Liver (tissue), 9 donors: ENCODE data around the gene LRRC28. TPM values are rescaled to one million over a fixed set of nuclear protein-coding genes. Genes with fewer than 3 reads are reported as not detected.

Source experiments
- DNase-seq: peaks from one replicate; pipeline ENCODE4 v3.0.0-alpha.2; 2017; ENCODE audit warnings: low spot score
- H3K27ac ChIP-seq, 2 donors: one replicate each; pipeline ENCODE4 v1.7.0; 2013; ENCODE audit warnings: inconsistent platforms in 2 of 2, low read length in 2 of 2, control low read depth in 1 of 2, low read depth in 1 of 2, mild to moderate bottlenecking in 1 of 2
- H3K27me3 ChIP-seq, 4 donors: one replicate each; pipeline versions ENCODE4 v1.6.1 to v1.7.0; 2013; ENCODE audit warnings: low read length in 3 of 4, inconsistent platforms in 1 of 4, mild to moderate bottlenecking in 1 of 4, moderate library complexity in 1 of 4; ENCODE audit not compliant: control insufficient read depth in 4 of 4, insufficient read depth in 4 of 4
- H3K36me3 ChIP-seq, 4 donors: one replicate each; pipeline versions ENCODE4 v1.6.1 to v1.7.0; 2013; ENCODE audit warnings: low read length in 3 of 4, mild to moderate bottlenecking in 3 of 4, low read depth in 1 of 4, moderate library complexity in 1 of 4; ENCODE audit not compliant: control insufficient read depth in 4 of 4, insufficient read depth in 3 of 4
- H3K4me1 ChIP-seq, 4 donors: one replicate each; pipeline versions ENCODE4 v1.6.1 to v1.7.0; 2013; ENCODE audit warnings: low read length in 3 of 4, mild to moderate bottlenecking in 3 of 4, moderate library complexity in 1 of 4; ENCODE audit not compliant: control insufficient read depth in 4 of 4, insufficient read depth in 4 of 4
- H3K4me3 ChIP-seq, 3 donors: one replicate each; pipeline versions ENCODE4 v1.6.1 to v1.7.0; 2013; ENCODE audit warnings: low read length in 3 of 3, control low read depth in 1 of 3, low read depth in 1 of 3, mild to moderate bottlenecking in 1 of 3
- H3K9ac ChIP-seq, 2 donors: one replicate each; pipeline ENCODE4 v1.7.0; 2013; ENCODE audit warnings: low read length in 2 of 2, mild to moderate bottlenecking in 2 of 2, moderate library complexity in 2 of 2, control low read depth in 1 of 2, low read depth in 1 of 2
- H3K9me3 ChIP-seq, 4 donors: one replicate each; pipeline versions ENCODE4 v1.6.1 to v1.7.0; 2013; ENCODE audit warnings: low read length in 3 of 4; ENCODE audit not compliant: control insufficient read depth in 4 of 4
- FOXA1 ChIP-seq: IDR thresholded peaks from 2 replicates; pipeline ENCODE4 v1.6.1; 2016; ENCODE audit warnings: antibody characterized with exemption
- FOXA2 ChIP-seq: IDR thresholded peaks from 2 replicates; pipeline ENCODE4 v1.6.1; 2016; ENCODE audit warnings: antibody characterized with exemption
- HNF4A ChIP-seq, 2 donors: conservative IDR thresholded peaks; 2 replicates each; pipeline ENCODE4 v1.6.1; 2016; ENCODE audit warnings: antibody characterized with exemption in 2 of 2, mild to moderate bottlenecking in 2 of 2
- NR2F2 ChIP-seq: IDR thresholded peaks from 2 replicates; pipeline ENCODE4 v1.6.1; 2016; ENCODE audit warnings: antibody characterized with exemption
- TAF1 ChIP-seq: conservative IDR thresholded peaks from 2 replicates; pipeline ENCODE4 v1.6.1; 2016; ENCODE audit warnings: antibody characterized with exemption, mild to moderate bottlenecking
- WGBS: extraction: QIAGEN DNeasy Blood & Tissue Kit; methylation state at CpG from one replicate; pipeline ENCODE4 v1.1.7; 2013; 5-methylcytosine and 5-hydroxymethylcytosine counted together
- polyA plus RNA-seq, 2 donors: library from polyadenylated mRNA; stranded (reverse) in 1 of 2; unstranded in 1 of 2; fragments of 200-250 nt in 1 of 2; fragments of >200 nt in 1 of 2; fragmentation: Nextera tagmentation in 1 of 2; extraction: Ambion mirVana in 1 of 2; gene quantifications; one replicate each; pipeline versions ENCODE4 v1.2.1 to v1.2.3, GENCODE V29; 2013 to 2015
- total RNA-seq, 2 donors: library from RNA; depleted of rRNA; stranded (reverse); fragments of >200 nt; gene quantifications; one replicate each; pipeline ENCODE4 v1.2.3, GENCODE V29; 2014
- TF ChIP-seq, protein P1 (sequence below): IDR thresholded peaks from 2 replicates; pipeline ENCODE4 v1.6.1; 2016; ENCODE audit warnings: antibody characterized with exemption, mild to moderate bottlenecking
- TF ChIP-seq, protein P2 (sequence below): IDR thresholded peaks from 2 replicates; pipeline ENCODE4 v1.6.1; 2016; ENCODE audit warnings: antibody characterized with exemption
- TF ChIP-seq, protein P3 (sequence below): fragments of 150-350 bp; IDR thresholded peaks from 2 replicates; pipeline ENCODE4 v1.5.1; 2017; ENCODE audit warnings: improper control_type of control experiment, low read depth, low read length; ENCODE audit not compliant: missing input control
- donor health status: healthy.
- donor health status: healthy.
- donor health status: healthy.
- donor health status: healthy.
- donor health status: healthy.

Gene LRRC28
- total and polyA plus RNA-seq, 4 donors, result 15.4 to 46.6 (median 41.0) TPM

DNA sequence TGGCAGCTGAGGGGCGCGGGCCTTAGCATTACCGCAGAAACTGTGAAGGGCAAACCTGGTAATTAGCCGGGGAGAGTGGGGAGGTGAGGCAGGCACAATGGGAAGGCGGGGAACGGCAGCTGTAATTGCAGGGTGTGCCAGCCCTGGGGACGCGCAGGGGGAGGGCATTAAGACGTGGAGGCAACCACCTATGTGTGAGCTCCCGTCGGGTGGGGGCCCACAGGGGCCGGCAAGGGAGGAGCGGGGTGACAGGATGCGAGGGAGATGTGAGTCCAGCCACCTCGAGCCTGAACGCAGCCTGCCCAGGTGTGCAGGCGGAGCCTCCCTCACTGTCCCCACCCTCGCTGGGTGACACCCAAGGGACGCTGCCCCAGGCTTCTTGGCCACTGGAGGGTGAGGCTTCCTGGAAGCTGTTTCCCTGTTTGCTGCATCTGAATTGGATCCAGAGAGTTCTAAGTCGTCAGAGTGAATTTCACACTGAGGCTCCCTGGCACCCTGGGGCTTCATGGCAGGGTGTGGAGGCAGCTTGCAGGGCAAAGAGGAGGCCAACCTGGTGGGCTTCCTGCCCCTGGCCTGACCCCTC is 183.9 kb downstream of the LRRC28 start:
- H3K27me3 ChIP-seq, result no peaks in the 10 kb centered on the region
- 52% methylated on average over 20 of the region's 20 CpGs for WGBS
- no peak overlapping the region for H3K9ac ChIP-seq
- H3K4me1 ChIP-seq, result no peaks in the 10 kb centered on the region
- no peak for DNase-seq
- no peak overlapping the region for H3K27ac ChIP-seq
- no peak overlapping the region for H3K4me3 ChIP-seq
- no peaks in the 10 kb centered on the region for H3K36me3 ChIP-seq
- no peak for TF ChIP-seq TAF1
- TF ChIP-seq, protein P1, sequence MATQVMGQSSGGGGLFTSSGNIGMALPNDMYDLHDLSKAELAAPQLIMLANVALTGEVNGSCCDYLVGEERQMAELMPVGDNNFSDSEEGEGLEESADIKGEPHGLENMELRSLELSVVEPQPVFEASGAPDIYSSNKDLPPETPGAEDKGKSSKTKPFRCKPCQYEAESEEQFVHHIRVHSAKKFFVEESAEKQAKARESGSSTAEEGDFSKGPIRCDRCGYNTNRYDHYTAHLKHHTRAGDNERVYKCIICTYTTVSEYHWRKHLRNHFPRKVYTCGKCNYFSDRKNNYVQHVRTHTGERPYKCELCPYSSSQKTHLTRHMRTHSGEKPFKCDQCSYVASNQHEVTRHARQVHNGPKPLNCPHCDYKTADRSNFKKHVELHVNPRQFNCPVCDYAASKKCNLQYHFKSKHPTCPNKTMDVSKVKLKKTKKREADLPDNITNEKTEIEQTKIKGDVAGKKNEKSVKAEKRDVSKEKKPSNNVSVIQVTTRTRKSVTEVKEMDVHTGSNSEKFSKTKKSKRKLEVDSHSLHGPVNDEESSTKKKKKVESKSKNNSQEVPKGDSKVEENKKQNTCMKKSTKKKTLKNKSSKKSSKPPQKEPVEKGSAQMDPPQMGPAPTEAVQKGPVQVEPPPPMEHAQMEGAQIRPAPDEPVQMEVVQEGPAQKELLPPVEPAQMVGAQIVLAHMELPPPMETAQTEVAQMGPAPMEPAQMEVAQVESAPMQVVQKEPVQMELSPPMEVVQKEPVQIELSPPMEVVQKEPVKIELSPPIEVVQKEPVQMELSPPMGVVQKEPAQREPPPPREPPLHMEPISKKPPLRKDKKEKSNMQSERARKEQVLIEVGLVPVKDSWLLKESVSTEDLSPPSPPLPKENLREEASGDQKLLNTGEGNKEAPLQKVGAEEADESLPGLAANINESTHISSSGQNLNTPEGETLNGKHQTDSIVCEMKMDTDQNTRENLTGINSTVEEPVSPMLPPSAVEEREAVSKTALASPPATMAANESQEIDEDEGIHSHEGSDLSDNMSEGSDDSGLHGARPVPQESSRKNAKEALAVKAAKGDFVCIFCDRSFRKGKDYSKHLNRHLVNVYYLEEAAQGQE, result no peak
- no peaks in the 10 kb centered on the region for H3K9me3 ChIP-seq

DNA sequence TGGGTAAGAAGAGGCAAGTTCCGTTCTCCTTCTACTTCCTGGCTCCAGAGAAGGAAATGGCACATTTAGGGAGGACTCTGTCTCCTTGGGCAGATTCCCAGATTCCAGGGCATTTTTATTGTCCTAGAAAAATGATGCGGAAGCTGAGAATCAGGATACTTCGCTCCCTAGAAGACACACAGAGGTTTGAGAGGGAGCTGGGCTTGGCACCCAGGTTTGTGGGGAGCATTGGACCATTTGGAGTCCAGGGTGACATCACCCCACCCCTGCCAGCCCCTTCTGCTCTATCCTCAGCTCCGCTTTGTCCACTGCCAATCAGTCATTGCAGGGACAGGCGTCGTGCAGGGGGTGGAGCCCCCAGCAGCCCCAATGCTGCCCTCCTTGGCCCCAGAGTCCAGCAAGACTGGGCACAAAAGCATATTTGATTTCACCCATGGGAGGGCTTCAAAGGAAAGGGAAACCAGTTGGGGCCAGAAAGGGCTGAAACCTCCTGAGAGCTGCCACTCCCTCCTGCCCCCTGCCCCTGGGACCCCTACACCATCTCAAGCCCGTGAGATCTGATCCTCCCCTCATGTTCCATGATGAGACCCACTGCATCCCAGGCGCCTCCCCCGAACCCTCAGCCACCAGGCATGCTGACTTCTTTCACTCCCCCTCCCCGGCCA is 184.7 kb downstream of the LRRC28 start:
- Histone ChIP-seq H3K9ac (no peak overlapping the region), H3K9me3 (no peaks in the 10 kb centered on the region), H3K4me3 (no peak overlapping the region), H3K27me3 (peaks cover 0 to under 1% (median 0%) of the 10 kb centered on the region in 4 donors), H3K36me3 (no peaks in the 10 kb centered on the region), H3K27ac (no peak overlapping the region), H3K4me1 (no peaks in the 10 kb centered on the region)
- no peak for DNase-seq
- WGBS, result 77% methylated on average over 10 of the region's 10 CpGs
- TF ChIP-seq, protein P2, sequence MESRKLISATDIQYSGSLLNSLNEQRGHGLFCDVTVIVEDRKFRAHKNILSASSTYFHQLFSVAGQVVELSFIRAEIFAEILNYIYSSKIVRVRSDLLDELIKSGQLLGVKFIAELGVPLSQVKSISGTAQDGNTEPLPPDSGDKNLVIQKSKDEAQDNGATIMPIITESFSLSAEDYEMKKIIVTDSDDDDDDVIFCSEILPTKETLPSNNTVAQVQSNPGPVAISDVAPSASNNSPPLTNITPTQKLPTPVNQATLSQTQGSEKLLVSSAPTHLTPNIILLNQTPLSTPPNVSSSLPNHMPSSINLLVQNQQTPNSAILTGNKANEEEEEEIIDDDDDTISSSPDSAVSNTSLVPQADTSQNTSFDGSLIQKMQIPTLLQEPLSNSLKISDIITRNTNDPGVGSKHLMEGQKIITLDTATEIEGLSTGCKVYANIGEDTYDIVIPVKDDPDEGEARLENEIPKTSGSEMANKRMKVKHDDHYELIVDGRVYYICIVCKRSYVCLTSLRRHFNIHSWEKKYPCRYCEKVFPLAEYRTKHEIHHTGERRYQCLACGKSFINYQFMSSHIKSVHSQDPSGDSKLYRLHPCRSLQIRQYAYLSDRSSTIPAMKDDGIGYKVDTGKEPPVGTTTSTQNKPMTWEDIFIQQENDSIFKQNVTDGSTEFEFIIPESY, result no peak
- TF ChIP-seq FOXA1 (no peak), HNF4A (conservative IDR thresholded peaks at IDR 0.05) (no peak), NR2F2 (no peak), FOXA2 (no peak)
- TF ChIP-seq, protein P3, sequence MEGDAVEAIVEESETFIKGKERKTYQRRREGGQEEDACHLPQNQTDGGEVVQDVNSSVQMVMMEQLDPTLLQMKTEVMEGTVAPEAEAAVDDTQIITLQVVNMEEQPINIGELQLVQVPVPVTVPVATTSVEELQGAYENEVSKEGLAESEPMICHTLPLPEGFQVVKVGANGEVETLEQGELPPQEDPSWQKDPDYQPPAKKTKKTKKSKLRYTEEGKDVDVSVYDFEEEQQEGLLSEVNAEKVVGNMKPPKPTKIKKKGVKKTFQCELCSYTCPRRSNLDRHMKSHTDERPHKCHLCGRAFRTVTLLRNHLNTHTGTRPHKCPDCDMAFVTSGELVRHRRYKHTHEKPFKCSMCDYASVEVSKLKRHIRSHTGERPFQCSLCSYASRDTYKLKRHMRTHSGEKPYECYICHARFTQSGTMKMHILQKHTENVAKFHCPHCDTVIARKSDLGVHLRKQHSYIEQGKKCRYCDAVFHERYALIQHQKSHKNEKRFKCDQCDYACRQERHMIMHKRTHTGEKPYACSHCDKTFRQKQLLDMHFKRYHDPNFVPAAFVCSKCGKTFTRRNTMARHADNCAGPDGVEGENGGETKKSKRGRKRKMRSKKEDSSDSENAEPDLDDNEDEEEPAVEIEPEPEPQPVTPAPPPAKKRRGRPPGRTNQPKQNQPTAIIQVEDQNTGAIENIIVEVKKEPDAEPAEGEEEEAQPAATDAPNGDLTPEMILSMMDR, result no peak
